HepG2 (cell line): ENCODE results near the gene CNKSR3. TPM values are rescaled to one million over a fixed set of nuclear protein-coding genes. Genes with fewer than 3 reads are reported as not detected.
A peak's percentile ranks its signal among the peaks of the same experiment; 100 is the strongest.

Source experiments
- ATAC-seq: fragments of 200-7000 bp; cut with Tn5 transposase; 3 replicates; pipeline ENCODE4 v1.9.1; 2020; ENCODE audit warnings: mild to moderate bottlenecking, moderate library complexity
- BruUV-seq: library from RNA; stranded (reverse); fragments of 400-500 nt; replicated peaks from 2 replicates; lab custom pipeline; 2021; lab: Mats Ljungman, UMichigan
- CTCF ChIA-PET: fragments of 300-600 bp; formaldehyde crosslinking; extraction: SDS; loops from one replicate; lab custom pipeline; 2021; ENCODE audit warnings: low total read pairs, inconsistent platforms, low intra/inter-chr PET ratio; lab: Yijun Ruan, JAX
- POLR2A ChIA-PET: fragments of 350-600 bp; sonication (Branson Sonifier 250); formaldehyde crosslinking; loops from one replicate; lab custom pipeline; 2020; ENCODE audit warnings: antibody characterized with exemption, inconsistent platforms; lab: Yijun Ruan, JAX
- DNase-seq: peaks from one replicate; pipeline ENCODE4 v3.0.0-alpha.2; 2015; ENCODE audit warnings: low spot score
- FAIRE-seq: peaks from 3 replicates; lab custom pipeline; 2011; peaks lifted over from hg19 to GRCh38; lab: Jason Lieb, UNC
- H2AFZ ChIP-seq: one replicate; pipeline ENCODE4 v1.6.1; 2011; ENCODE audit warnings: low read length, inconsistent platforms
- H3K27ac ChIP-seq: fragments of 300-600 bp; 3 replicates; pipeline ENCODE4 v1.8.0; 2011; ENCODE audit warnings: mixed run types, mild to moderate bottlenecking, mixed read lengths, low read length, inconsistent platforms; ENCODE audit not compliant: insufficient read depth; ENCODE audit errors: extremely low read length
- H3K27me3 ChIP-seq, 2 experiments: fragments of 200-600 bp in 1 of 2; 2 replicates in 1 of 2; 3 replicates in 1 of 2; pipeline versions ENCODE4 v1.6.0 to v1.8.0; 2011; ENCODE audit warnings: low read length in 2 of 2, mild to moderate bottlenecking in 2 of 2, moderate library complexity in 2 of 2, inconsistent platforms in 1 of 2; ENCODE audit not compliant: insufficient read depth in 2 of 2, control insufficient read depth in 1 of 2
- H3K36me3 ChIP-seq, 2 experiments: fragments of 200-600 bp in 1 of 2; replicated peaks in 1 of 2; 2 replicates in 1 of 2; 3 replicates in 1 of 2; pipeline versions ENCODE4 v1.5.1 to v1.8.0; 2011; ENCODE audit warnings: low read length in 2 of 2, inconsistent platforms in 1 of 2; ENCODE audit not compliant: insufficient read depth in 2 of 2, control insufficient read depth in 1 of 2
- H3K4me1 ChIP-seq: 2 replicates; pipeline ENCODE4 v1.5.1; 2012; ENCODE audit warnings: low read length, inconsistent platforms; ENCODE audit not compliant: insufficient read depth
- H3K4me2 ChIP-seq: 2 replicates; pipeline ENCODE4 v1.6.0; 2011; ENCODE audit warnings: low read depth, low read length, inconsistent platforms
- H3K4me3 ChIP-seq, 3 experiments: fragments of 200-600 bp in 1 of 3; sonication (generic), shearing (Covaris generic) in 1 of 3; replicated peaks in 1 of 3; 2 replicates each; pipeline ENCODE4 v1.5.1; 2011 to 2016; ENCODE audit warnings: low read length in 3 of 3, inconsistent platforms in 2 of 3, low read depth in 2 of 3, mild to moderate bottlenecking in 2 of 3, control low read depth in 1 of 3, mixed read lengths in 1 of 3; ENCODE audit not compliant: insufficient read depth in 1 of 3
- H3K79me2 ChIP-seq: one replicate; pipeline ENCODE4 v1.6.1; 2011; ENCODE audit warnings: low read length, inconsistent platforms; ENCODE audit not compliant: insufficient read depth
- H3K9ac ChIP-seq: 2 replicates; pipeline ENCODE4 v1.6.0; 2011; ENCODE audit warnings: mild to moderate bottlenecking, low read depth, low read length, inconsistent platforms; ENCODE audit not compliant: insufficient read depth
- H3K9me3 ChIP-seq: 2 replicates; pipeline ENCODE4 v1.5.1; 2012; ENCODE audit warnings: mild to moderate bottlenecking, low read length
- H4K20me1 ChIP-seq: 2 replicates; pipeline ENCODE4 v1.6.0; 2011; ENCODE audit warnings: inconsistent platforms, mild to moderate bottlenecking, low read length, moderate library complexity; ENCODE audit not compliant: insufficient read depth
- MAF1 ChIP-seq: sonication (generic); formaldehyde crosslinking; IDR thresholded peaks from 2 replicates; pipeline ENCODE4 v1.5.0; 2020; ENCODE audit warnings: missing genetic modification reagents, borderline replicate concordance
- POLR2G ChIP-seq: fragments of 200-400 bp; formaldehyde crosslinking; IDR thresholded peaks from 2 replicates; pipeline ENCODE4 v1.6.1; 2018; ENCODE audit warnings: mild to moderate bottlenecking, low read depth, low read length, moderate library complexity
- TBX2 ChIP-seq: sonication (generic); formaldehyde crosslinking; IDR thresholded peaks from 2 replicates; pipeline ENCODE4 v1.5.0; 2020; ENCODE audit warnings: missing genetic modification reagents, mild to moderate bottlenecking, borderline replicate concordance
- TCF12 ChIP-seq, 2 experiments: fragments of 450-650 bp in 1 of 2; sonication (generic) in 1 of 2; formaldehyde crosslinking in 1 of 2; IDR thresholded peaks; 2 replicates each; pipeline versions ENCODE4 v1.6.1 to v1.8.0; 2017 to 2022; ENCODE audit warnings: antibody characterized with exemption in 1 of 2, mild to moderate bottlenecking in 1 of 2, missing genetic modification reagents in 1 of 2, moderate library complexity in 1 of 2
- ZNF589 ChIP-seq: sonication (generic); formaldehyde crosslinking; conservative IDR thresholded peaks from 2 replicates; pipeline ENCODE4 v1.8.0; 2022; ENCODE audit warnings: mild to moderate bottlenecking, moderate library complexity, missing genetic modification reagents
- WGBS: methylation state at CpG from one replicate; pipeline ENCODE4 v1.1.6; 2017; ENCODE audit warnings: low lambda C conversion rate; 5-methylcytosine and 5-hydroxymethylcytosine counted together
- in situ Hi-C: cut with HindIII; loops from 2 replicates; pipeline ENCODE4 v1.10.0; 2017; ENCODE audit warnings: low pct_unique_long_range_greater_than_20kb; ENCODE audit not compliant: extremely low pct_ligation_motif_present
- intact Hi-C: fragments of 100-400 bp; cut with micrococcal nuclease; formaldehyde crosslinking; loops from one replicate; pipeline ENCODE4 v1.10.0; 2022; ENCODE audit not compliant: unreplicated experiment
- polyA plus RNA-seq, 8 experiments: library from polyadenylated mRNA; depleted of rRNA in 3 of 8; stranded (reverse) in 7 of 8; unstranded in 1 of 8; fragments of >200 nt; fragmentation: Illumina TruSeq in 4 of 8; extraction: Trizol in 4 of 8; gene quantifications; 2 replicates each; pipeline versions ENCODE4 v1.2.1 to v1.2.3, GENCODE V29; 2011 to 2016; ENCODE audit warnings: low read depth in 4 of 8, missing spikeins in 1 of 8, mixed read lengths in 1 of 8; ENCODE audit not compliant: insufficient read depth in 1 of 8
- total RNA-seq, 5 experiments: library from RNA; depleted of rRNA; stranded (reverse); fragments of >200 nt; fragmentation: Illumina TruSeq; extraction: Trizol; gene quantifications; 2 replicates each; pipeline ENCODE4 v1.2.3, GENCODE V29; 2016; ENCODE audit warnings: low read depth in 1 of 5
- TF ChIP-seq, protein P1 (sequence below): sonication (generic); IDR thresholded peaks from 2 replicates; pipeline ENCODE4 v1.6.1; 2016; ENCODE audit warnings: low read depth, borderline replicate concordance
- TF ChIP-seq, protein P2 (sequence below): sonication (generic); formaldehyde crosslinking; IDR thresholded peaks from 2 replicates; pipeline ENCODE4 v1.5.0; 2020; ENCODE audit warnings: mild to moderate bottlenecking, missing genetic modification reagents
- TF ChIP-seq, protein P3 (sequence below): sonication (generic); formaldehyde crosslinking; IDR thresholded peaks from 2 replicates; pipeline ENCODE4 v1.5.0; 2020; ENCODE audit warnings: mild to moderate bottlenecking, missing genetic modification reagents

The CNKSR3 gene
- total and polyA plus RNA-seq, 2 of the 13 experiments (the other 11 are each of a cell fraction or from before 2014, with no cell fraction given): 9.2 to 38.6 TPM

DNA sequence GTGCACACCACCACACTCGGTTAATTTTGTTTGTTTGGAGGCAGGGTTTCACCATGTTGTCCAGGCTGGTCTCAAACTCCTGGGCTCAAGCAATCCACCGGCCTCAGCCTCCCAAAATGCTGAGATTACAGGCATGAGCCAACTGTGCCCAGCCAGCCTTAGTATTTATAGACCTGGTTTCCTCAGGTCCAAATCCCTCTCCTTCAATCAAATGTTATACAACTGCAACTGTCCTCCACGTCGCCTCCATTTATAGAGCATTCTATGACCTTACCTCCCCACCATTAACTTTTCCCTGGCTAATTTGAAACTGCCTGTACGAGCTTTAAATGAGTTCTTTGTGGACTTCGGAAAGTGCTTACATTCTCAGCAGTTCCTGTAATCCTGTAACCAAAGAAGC is 114.6 kb downstream of the CNKSR3 start:
- FAIRE-seq (no peak), DNase-seq (no peak), ATAC-seq (no peak)
- Histone ChIP-seq H3K27ac (no peak overlapping the region), H3K4me3 (no peak overlapping the region), H3K4me1 (peaks cover 16% of the 10 kb centered on the region), H3K9me3 (no peaks in the 10 kb centered on the region), H3K36me3 (peaks cover 7 to 12% of the 10 kb centered on the region in 2 experiments; a peak in 3 of 5 replicates), H3K27me3 (no peaks in the 10 kb centered on the region), H2AFZ (no peak overlapping the region), H3K4me2 (no peak overlapping the region), H3K79me2 (no peaks in the 10 kb centered on the region), H3K9ac (no peak overlapping the region), H4K20me1 (no peaks in the 10 kb centered on the region)
- CTCF ChIA-PET: no interaction called here
- intact Hi-C loops: no loop called here
- no TSS peak for BruUV-seq
- 96% methylated on average over 6 of the region's 6 CpGs for WGBS
- TF ChIP-seq TBX2 (CRISPR knock-in tag) (no peak), TCF12 (IDR thresholded peaks at IDR 0.05) (no peak), TCF12 (CRISPR knock-in tag; IDR thresholded peaks at IDR 0.05) (no peak), POLR2G (no peak)
- TF ChIP-seq, protein P1, sequence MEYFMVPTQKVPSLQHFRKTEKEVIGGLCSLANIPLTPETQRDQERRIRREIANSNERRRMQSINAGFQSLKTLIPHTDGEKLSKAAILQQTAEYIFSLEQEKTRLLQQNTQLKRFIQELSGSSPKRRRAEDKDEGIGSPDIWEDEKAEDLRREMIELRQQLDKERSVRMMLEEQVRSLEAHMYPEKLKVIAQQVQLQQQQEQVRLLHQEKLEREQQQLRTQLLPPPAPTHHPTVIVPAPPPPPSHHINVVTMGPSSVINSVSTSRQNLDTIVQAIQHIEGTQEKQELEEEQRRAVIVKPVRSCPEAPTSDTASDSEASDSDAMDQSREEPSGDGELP: no peak
- TF ChIP-seq, protein P2, sequence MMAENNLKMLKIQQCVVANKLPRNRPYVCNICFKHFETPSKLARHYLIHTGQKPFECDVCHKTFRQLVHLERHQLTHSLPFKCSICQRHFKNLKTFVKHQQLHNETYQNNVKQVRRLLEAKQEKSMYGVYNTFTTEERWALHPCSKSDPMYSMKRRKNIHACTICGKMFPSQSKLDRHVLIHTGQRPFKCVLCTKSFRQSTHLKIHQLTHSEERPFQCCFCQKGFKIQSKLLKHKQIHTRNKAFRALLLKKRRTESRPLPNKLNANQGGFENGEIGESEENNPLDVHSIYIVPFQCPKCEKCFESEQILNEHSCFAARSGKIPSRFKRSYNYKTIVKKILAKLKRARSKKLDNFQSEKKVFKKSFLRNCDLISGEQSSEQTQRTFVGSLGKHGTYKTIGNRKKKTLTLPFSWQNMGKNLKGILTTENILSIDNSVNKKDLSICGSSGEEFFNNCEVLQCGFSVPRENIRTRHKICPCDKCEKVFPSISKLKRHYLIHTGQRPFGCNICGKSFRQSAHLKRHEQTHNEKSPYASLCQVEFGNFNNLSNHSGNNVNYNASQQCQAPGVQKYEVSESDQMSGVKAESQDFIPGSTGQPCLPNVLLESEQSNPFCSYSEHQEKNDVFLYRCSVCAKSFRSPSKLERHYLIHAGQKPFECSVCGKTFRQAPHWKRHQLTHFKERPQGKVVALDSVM: peak; percentile 5; the same call in 1 of the 2 replicates
- in situ Hi-C loops: no loop called here
- POLR2A ChIA-PET: no interaction called here

DNA sequence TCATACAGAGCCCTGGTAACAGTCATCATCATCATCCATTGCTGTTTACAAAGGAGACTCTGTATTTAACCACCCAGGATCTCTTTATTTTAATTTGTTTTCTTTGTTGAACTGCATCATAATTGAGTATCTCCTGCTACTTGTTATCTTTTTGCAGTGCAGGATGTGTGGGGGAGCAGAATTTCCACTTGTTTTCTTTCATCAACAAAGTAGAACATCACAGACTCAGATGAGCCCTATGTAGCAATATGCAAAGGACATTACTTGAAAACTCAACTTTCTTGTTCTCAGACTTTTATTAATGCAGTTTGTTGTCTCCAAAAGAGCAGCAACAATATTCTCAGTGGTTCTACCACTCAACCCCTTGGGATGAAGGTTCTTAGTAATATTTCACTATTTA is 115.2 kb downstream of the CNKSR3 start:
- ChIA-PET POLR2A (no interaction called here), CTCF (no interaction called here)
- no peak overlapping the region for H3K9ac ChIP-seq
- no TSS peak for BruUV-seq
- H3K36me3 ChIP-seq: peaks cover 6 to 7% of the 10 kb centered on the region in 2 experiments; a peak in 3 of 5 replicates
- in situ Hi-C loops (no loop called here), intact Hi-C loops (no loop called here)
- no peaks in the 10 kb centered on the region for H3K9me3 ChIP-seq
- no peaks in the 10 kb centered on the region for H3K79me2 ChIP-seq
- no peaks in the 10 kb centered on the region for H4K20me1 ChIP-seq
- H2AFZ ChIP-seq: no peak overlapping the region
- H3K4me2 ChIP-seq: no peak overlapping the region
- peaks cover 16% of the 10 kb centered on the region for H3K4me1 ChIP-seq
- no peak overlapping the region for H3K4me3 ChIP-seq
- FAIRE-seq: no peak
- ATAC-seq: no peak
- H3K27ac ChIP-seq: no peak overlapping the region
- no peaks in the 10 kb centered on the region for H3K27me3 ChIP-seq
- no peak for DNase-seq
- no peak for TF ChIP-seq TBX2 (CRISPR knock-in tag)
- no peak for TF ChIP-seq ZNF589 (CRISPR knock-in tag)
- TF ChIP-seq MAF1: no peak
- TF ChIP-seq, protein P3, sequence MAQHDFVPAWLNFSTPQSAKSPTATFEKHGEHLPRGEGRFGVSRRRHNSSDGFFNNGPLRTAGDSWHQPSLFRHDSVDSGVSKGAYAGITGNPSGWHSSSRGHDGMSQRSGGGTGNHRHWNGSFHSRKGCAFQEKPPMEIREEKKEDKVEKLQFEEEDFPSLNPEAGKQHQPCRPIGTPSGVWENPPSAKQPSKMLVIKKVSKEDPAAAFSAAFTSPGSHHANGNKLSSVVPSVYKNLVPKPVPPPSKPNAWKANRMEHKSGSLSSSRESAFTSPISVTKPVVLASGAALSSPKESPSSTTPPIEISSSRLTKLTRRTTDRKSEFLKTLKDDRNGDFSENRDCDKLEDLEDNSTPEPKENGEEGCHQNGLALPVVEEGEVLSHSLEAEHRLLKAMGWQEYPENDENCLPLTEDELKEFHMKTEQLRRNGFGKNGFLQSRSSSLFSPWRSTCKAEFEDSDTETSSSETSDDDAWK (CRISPR knock-in tag): no peak
